HepG2 (cell line): ENCODE data around the gene PTPN14. TPM values are rescaled to one million over a fixed set of nuclear protein-coding genes. Genes with fewer than 3 reads are reported as not detected.

Experiments
- ATAC-seq: fragments of 200-7000 bp; cut with Tn5 transposase; 3 replicates; pipeline ENCODE4 v1.9.1; 2020; ENCODE audit warnings: mild to moderate bottlenecking, moderate library complexity
- BruUV-seq: library from RNA; stranded (reverse); fragments of 400-500 nt; replicated peaks from 2 replicates; lab custom pipeline; 2021; lab: Mats Ljungman, UMichigan
- CTCF ChIA-PET: fragments of 300-600 bp; formaldehyde crosslinking; extraction: SDS; loops from one replicate; lab custom pipeline; 2021; ENCODE audit warnings: low total read pairs, inconsistent platforms, low intra/inter-chr PET ratio; lab: Yijun Ruan, JAX
- POLR2A ChIA-PET: fragments of 350-600 bp; sonication (Branson Sonifier 250); formaldehyde crosslinking; loops from one replicate; lab custom pipeline; 2020; ENCODE audit warnings: antibody characterized with exemption, inconsistent platforms; lab: Yijun Ruan, JAX
- DNase-seq: peaks from one replicate; pipeline ENCODE4 v3.0.0-alpha.2; 2015; ENCODE audit warnings: low spot score
- FAIRE-seq: peaks from 3 replicates; lab custom pipeline; 2011; peaks lifted over from hg19 to GRCh38; lab: Jason Lieb, UNC
- H2AFZ ChIP-seq: one replicate; pipeline ENCODE4 v1.6.1; 2011; ENCODE audit warnings: low read length, inconsistent platforms
- H3K27ac ChIP-seq: fragments of 300-600 bp; 3 replicates; pipeline ENCODE4 v1.8.0; 2011; ENCODE audit warnings: mixed run types, mild to moderate bottlenecking, mixed read lengths, low read length, inconsistent platforms; ENCODE audit not compliant: insufficient read depth; ENCODE audit errors: extremely low read length
- H3K27me3 ChIP-seq, 2 experiments: fragments of 200-600 bp in 1 of 2; 2 replicates in 1 of 2; 3 replicates in 1 of 2; pipeline versions ENCODE4 v1.6.0 to v1.8.0; 2011; ENCODE audit warnings: low read length in 2 of 2, mild to moderate bottlenecking in 2 of 2, moderate library complexity in 2 of 2, inconsistent platforms in 1 of 2; ENCODE audit not compliant: insufficient read depth in 2 of 2, control insufficient read depth in 1 of 2
- H3K36me3 ChIP-seq, 2 experiments: fragments of 200-600 bp in 1 of 2; replicated peaks in 1 of 2; 2 replicates in 1 of 2; 3 replicates in 1 of 2; pipeline versions ENCODE4 v1.5.1 to v1.8.0; 2011; ENCODE audit warnings: low read length in 2 of 2, inconsistent platforms in 1 of 2; ENCODE audit not compliant: insufficient read depth in 2 of 2, control insufficient read depth in 1 of 2
- H3K4me1 ChIP-seq: 2 replicates; pipeline ENCODE4 v1.5.1; 2012; ENCODE audit warnings: low read length, inconsistent platforms; ENCODE audit not compliant: insufficient read depth
- H3K4me2 ChIP-seq: 2 replicates; pipeline ENCODE4 v1.6.0; 2011; ENCODE audit warnings: low read depth, low read length, inconsistent platforms
- H3K4me3 ChIP-seq, 3 experiments: fragments of 200-600 bp in 1 of 3; sonication (generic), shearing (Covaris generic) in 1 of 3; replicated peaks in 1 of 3; 2 replicates each; pipeline ENCODE4 v1.5.1; 2011 to 2016; ENCODE audit warnings: low read length in 3 of 3, inconsistent platforms in 2 of 3, low read depth in 2 of 3, mild to moderate bottlenecking in 2 of 3, control low read depth in 1 of 3, mixed read lengths in 1 of 3; ENCODE audit not compliant: insufficient read depth in 1 of 3
- H3K79me2 ChIP-seq: one replicate; pipeline ENCODE4 v1.6.1; 2011; ENCODE audit warnings: low read length, inconsistent platforms; ENCODE audit not compliant: insufficient read depth
- H3K9ac ChIP-seq: 2 replicates; pipeline ENCODE4 v1.6.0; 2011; ENCODE audit warnings: mild to moderate bottlenecking, low read depth, low read length, inconsistent platforms; ENCODE audit not compliant: insufficient read depth
- H3K9me3 ChIP-seq: 2 replicates; pipeline ENCODE4 v1.5.1; 2012; ENCODE audit warnings: mild to moderate bottlenecking, low read length
- H4K20me1 ChIP-seq: 2 replicates; pipeline ENCODE4 v1.6.0; 2011; ENCODE audit warnings: inconsistent platforms, mild to moderate bottlenecking, low read length, moderate library complexity; ENCODE audit not compliant: insufficient read depth
- CBX5 ChIP-seq: sonication (generic); formaldehyde crosslinking; IDR thresholded peaks from 2 replicates; pipeline ENCODE4 v1.4.0; 2020; ENCODE audit warnings: missing genetic modification reagents, borderline replicate concordance
- GPBP1L1 ChIP-seq: sonication (generic); formaldehyde crosslinking; IDR thresholded peaks from 2 replicates; pipeline ENCODE4 v1.5.0; 2020; ENCODE audit warnings: mild to moderate bottlenecking, missing genetic modification reagents
- HIC2 ChIP-seq: sonication (generic); formaldehyde crosslinking; IDR thresholded peaks from 2 replicates; pipeline ENCODE4 v1.9.0; 2022; ENCODE audit warnings: low read depth, missing genetic modification reagents
- NFYB ChIP-seq: sonication (generic); formaldehyde crosslinking; IDR thresholded peaks from 2 replicates; pipeline ENCODE4 v1.4.0; 2020; ENCODE audit warnings: missing genetic modification reagents
- SYNCRIP ChIP-seq: fragments of 200-400 bp; formaldehyde crosslinking; IDR thresholded peaks from 2 replicates; pipeline ENCODE4 v1.6.1; 2018; ENCODE audit warnings: mild to moderate bottlenecking, low read depth, low read length; ENCODE audit not compliant: insufficient read depth
- ZFX ChIP-seq: sonication (generic); formaldehyde crosslinking; IDR thresholded peaks from 2 replicates; pipeline ENCODE4 v1.4.0; 2020; ENCODE audit warnings: mild to moderate bottlenecking, low read depth, missing genetic modification reagents, moderate library complexity
- ZFY ChIP-seq: sonication (generic); formaldehyde crosslinking; IDR thresholded peaks from 2 replicates; pipeline ENCODE4 v1.4.0; 2020; ENCODE audit warnings: missing genetic modification reagents
- ZNF280B ChIP-seq: sonication (generic); formaldehyde crosslinking; IDR thresholded peaks from 2 replicates; pipeline ENCODE4 v1.5.0; 2020; ENCODE audit warnings: missing genetic modification reagents, mild to moderate bottlenecking, borderline replicate concordance
- ZNF816 ChIP-seq: sonication (generic); formaldehyde crosslinking; IDR thresholded peaks from 2 replicates; pipeline ENCODE4 v1.8.0; 2022; ENCODE audit warnings: missing genetic modification reagents, mild to moderate bottlenecking, borderline replicate concordance
- ZSCAN31 ChIP-seq: sonication (generic); formaldehyde crosslinking; IDR thresholded peaks from 2 replicates; pipeline ENCODE4 v1.5.0; 2020; ENCODE audit warnings: low read depth, mild to moderate bottlenecking, missing genetic modification reagents
- WGBS: methylation state at CpG from one replicate; pipeline ENCODE4 v1.1.6; 2017; ENCODE audit warnings: low lambda C conversion rate; 5-methylcytosine and 5-hydroxymethylcytosine counted together
- in situ Hi-C: cut with HindIII; loops from 2 replicates; pipeline ENCODE4 v1.10.0; 2017; ENCODE audit warnings: low pct_unique_long_range_greater_than_20kb; ENCODE audit not compliant: extremely low pct_ligation_motif_present
- intact Hi-C: fragments of 100-400 bp; cut with micrococcal nuclease; formaldehyde crosslinking; loops from one replicate; pipeline ENCODE4 v1.10.0; 2022; ENCODE audit not compliant: unreplicated experiment
- polyA plus RNA-seq, 8 experiments: library from polyadenylated mRNA; depleted of rRNA in 3 of 8; stranded (reverse) in 7 of 8; unstranded in 1 of 8; fragments of >200 nt; fragmentation: Illumina TruSeq in 4 of 8; extraction: Trizol in 4 of 8; gene quantifications; 2 replicates each; pipeline versions ENCODE4 v1.2.1 to v1.2.3, GENCODE V29; 2011 to 2016; ENCODE audit warnings: low read depth in 4 of 8, missing spikeins in 1 of 8, mixed read lengths in 1 of 8; ENCODE audit not compliant: insufficient read depth in 1 of 8
- total RNA-seq, 5 experiments: library from RNA; depleted of rRNA; stranded (reverse); fragments of >200 nt; fragmentation: Illumina TruSeq; extraction: Trizol; gene quantifications; 2 replicates each; pipeline ENCODE4 v1.2.3, GENCODE V29; 2016; ENCODE audit warnings: low read depth in 1 of 5

Gene PTPN14
- total and polyA plus RNA-seq, 2 of the 13 experiments (the other 11 are each of a cell fraction or from before 2014, with no cell fraction given), result 3.9 to 4.7 TPM

- POLR2A ChIA-PET, result no interaction called here
- Histone ChIP-seq H3K4me3 (no peak overlapping the region), H4K20me1 (no peaks in the 10 kb centered on the region), H3K4me2 (no peak overlapping the region), H3K36me3 (no peaks in the 10 kb centered on the region), H2AFZ (no peak overlapping the region), H3K27me3 (peaks cover 2 to 4% of the 10 kb centered on the region in 2 experiments; a peak in 1 of 5 replicates), H3K9me3 (no peaks in the 10 kb centered on the region), H3K9ac (no peak overlapping the region), H3K27ac (no peak overlapping the region), H3K79me2 (no peaks in the 10 kb centered on the region), H3K4me1 (no peaks in the 10 kb centered on the region)
- TF ChIP-seq GPBP1L1 (CRISPR knock-in tag) (no peak), HIC2 (no peak), ZFY (no peak), CBX5 (CRISPR knock-in tag) (no peak), SYNCRIP (no peak), ZFX (CRISPR knock-in tag) (no peak), ZNF816 (CRISPR knock-in tag) (no peak), ZNF280B (CRISPR knock-in tag) (no peak), NFYB (no peak), ZSCAN31 (CRISPR knock-in tag) (no peak)
- ATAC-seq (no peak), DNase-seq (no peak), FAIRE-seq (no peak)
- WGBS, result 44% methylated on average over 4 of the region's 4 CpGs
- in situ Hi-C loops, result loop anchor here (5.0 to 10.0 kb wide), 3 partner anchors 197 to 374 kb away; no protein-coding TSS in a partner anchor
- intact Hi-C loops, result loop anchor here (5.0 to 10.0 kb wide), 2 partner anchors 327 to 374 kb away; no protein-coding TSS in a partner anchor
- CTCF ChIA-PET, result no interaction called here
- BruUV-seq, result no TSS peak
Observed at GRCh38 chr1:214588963-214589597, 37.7 kb upstream of the PTPN14 start.
